K562 (cell line): Measurements from ENCODE around the gene POLD1. TPM values are rescaled to one million over a fixed set of nuclear protein-coding genes. Genes with fewer than 3 reads are reported as not detected.
A peak's percentile ranks its signal among the peaks of the same experiment; 100 is the strongest.

ENCODE experiments used
- ATAC-seq: fragments of 200-7000 bp; cut with Tn5 transposase; 3 replicates; pipeline ENCODE4 v1.9.1; 2020; ENCODE audit warnings: moderate library complexity
- BruUV-seq: library from RNA; stranded (reverse); fragments of 400-500 nt; replicated peaks from 2 replicates; lab custom pipeline; 2021; lab: Mats Ljungman, UMichigan
- CTCF ChIA-PET: fragments of 300-600 bp; formaldehyde crosslinking; extraction: SDS; loops from one replicate; lab custom pipeline; 2021; ENCODE audit warnings: low intra/inter-chr PET ratio; lab: Yijun Ruan, JAX
- POLR2A ChIA-PET: fragments of 300-600, 350-650 bp; sonication (Branson Sonifier 250); formaldehyde crosslinking; extraction: SDS; loops from one replicate; lab custom pipeline; 2021; ENCODE audit warnings: antibody characterized with exemption, inconsistent platforms; lab: Yijun Ruan, JAX
- DNase-seq, 4 experiments: peaks; one replicate each; pipeline versions ENCODE4 v3.0.0 to v3.0.0-alpha.2; 2011 to 2018; ENCODE audit warnings: low spot score in 3 of 4, mixed read lengths in 3 of 4; ENCODE audit errors: extremely low read depth in 1 of 4
- FAIRE-seq: peaks from 2 replicates; lab custom pipeline; 2011; peaks lifted over from hg19 to GRCh38; lab: Jason Lieb, UNC
- H2AFZ ChIP-seq: 2 replicates; pipeline ENCODE4 v1.6.0; 2011; ENCODE audit warnings: low read depth, low read length, control low read depth, inconsistent platforms
- H3K27ac ChIP-seq: fragments of 200-600 bp; 3 replicates; pipeline ENCODE4 v1.8.0; 2011; ENCODE audit warnings: low read depth, mild to moderate bottlenecking, control low read depth, inconsistent platforms, low read length, moderate library complexity, mixed read lengths; ENCODE audit errors: extremely low read depth
- H3K27me3 ChIP-seq, 2 experiments: fragments of 300-600 bp in 1 of 2; 2 replicates in 1 of 2; 3 replicates in 1 of 2; pipeline versions ENCODE4 v1.6.0 to v1.8.0; 2011; ENCODE audit warnings: inconsistent platforms in 2 of 2, low read length in 2 of 2, mild to moderate bottlenecking in 1 of 2, mixed read lengths in 1 of 2, moderate library complexity in 1 of 2; ENCODE audit not compliant: control insufficient read depth in 2 of 2, insufficient read depth in 2 of 2
- H3K36me3 ChIP-seq: fragments of 300-600 bp; 3 replicates; pipeline ENCODE4 v1.8.0; 2011; ENCODE audit warnings: mild to moderate bottlenecking, low read length, inconsistent platforms; ENCODE audit not compliant: control insufficient read depth, insufficient read depth
- H3K4me1 ChIP-seq, 2 experiments: fragments of 200-600 bp in 1 of 2; replicated peaks in 1 of 2; 2 replicates in 1 of 2; 3 replicates in 1 of 2; pipeline versions ENCODE4 v1.5.1 to v1.8.0; 2011; ENCODE audit warnings: inconsistent platforms in 2 of 2, low read length in 2 of 2, mild to moderate bottlenecking in 1 of 2, mixed read lengths in 1 of 2, moderate library complexity in 1 of 2; ENCODE audit not compliant: control insufficient read depth in 2 of 2, insufficient read depth in 2 of 2
- H3K4me2 ChIP-seq: 2 replicates; pipeline ENCODE4 v1.6.1; 2011; ENCODE audit warnings: low read length, control low read depth, inconsistent platforms, mixed read lengths; ENCODE audit not compliant: insufficient read depth
- H3K4me3 ChIP-seq: fragments of 200-600 bp; sonication (generic), shearing (Covaris generic); 2 replicates; pipeline ENCODE4 v1.5.1; 2016; ENCODE audit warnings: control low read depth, inconsistent platforms
- H3K79me2 ChIP-seq: fragments of 200-600 bp; 3 replicates; pipeline ENCODE4 v1.8.0; 2011; ENCODE audit warnings: low read length, inconsistent platforms; ENCODE audit not compliant: control insufficient read depth, insufficient read depth
- H3K9ac ChIP-seq, 2 experiments: 2 replicates each; pipeline versions ENCODE4 v1.6.0 to v1.6.1; 2011; ENCODE audit warnings: low read depth in 2 of 2, low read length in 2 of 2, control low read depth in 1 of 2, inconsistent platforms in 1 of 2, mild to moderate bottlenecking in 1 of 2, mixed read lengths in 1 of 2; ENCODE audit not compliant: insufficient read depth in 1 of 2
- H3K9me1 ChIP-seq: one replicate; pipeline ENCODE4 v1.6.0; 2011; ENCODE audit warnings: inconsistent platforms, mild to moderate bottlenecking, low read length, moderate library complexity; ENCODE audit not compliant: control insufficient read depth, insufficient read depth
- H3K9me3 ChIP-seq: replicated peaks from 2 replicates; pipeline ENCODE4 v1.5.1; 2011; ENCODE audit warnings: low read depth, low read length, inconsistent platforms; ENCODE audit not compliant: control insufficient read depth, insufficient read depth
- H4K20me1 ChIP-seq: replicated peaks from 2 replicates; pipeline ENCODE4 v1.6.1; 2011; ENCODE audit warnings: low read length, inconsistent platforms, mixed read lengths; ENCODE audit not compliant: control insufficient read depth, insufficient read depth
- CEBPG ChIP-seq, 3 experiments: fragments of 200-800 bp in 1 of 3; sonication (Bioruptor generic) in 1 of 3; sonication (generic) in 1 of 3; formaldehyde crosslinking in 1 of 3; IDR thresholded peaks in 2 of 3; conservative IDR thresholded peaks in 1 of 3; 2 replicates each; pipeline versions ENCODE4 v1.6.1 to v1.8.0; 2016 to 2022; ENCODE audit warnings: missing compliant biosample characterization in 2 of 3, missing genetic modification characterization in 2 of 3, mild to moderate bottlenecking in 1 of 3, missing genetic modification reagents in 1 of 3
- ELF1 ChIP-seq: fragments of 200-800 bp; sonication (Bioruptor generic); IDR thresholded peaks from 2 replicates; pipeline ENCODE4 v1.6.1; 2016; ENCODE audit warnings: missing genetic modification characterization, missing compliant biosample characterization
- FOXK1 ChIP-seq: sonication (generic); formaldehyde crosslinking; IDR thresholded peaks from 2 replicates; pipeline ENCODE4 v1.8.0; 2022; ENCODE audit warnings: missing genetic modification reagents, mild to moderate bottlenecking, borderline replicate concordance
- NR4A1 ChIP-seq, 2 experiments: fragments of 250-450 bp in 1 of 2; fragments of 450-650 bp in 1 of 2; sonication (Bioruptor Pico) in 1 of 2; IDR thresholded peaks; 2 replicates each; pipeline versions ENCODE4 v1.4.0 to v1.6.1; 2016 to 2020; ENCODE audit warnings: mild to moderate bottlenecking in 2 of 2, missing compliant biosample characterization in 1 of 2, missing genetic modification characterization in 1 of 2, moderate library complexity in 1 of 2
- WGBS: fragments of 100-300 bp; shearing (Covaris generic); methylation state at CpG from one replicate; pipeline ENCODE4 v1.1.6; 2016; ENCODE audit warnings: low coverage, mixed read lengths; ENCODE audit not compliant: insufficient coverage; ENCODE audit errors: missing lambda C conversion rate; 5-methylcytosine and 5-hydroxymethylcytosine counted together
- in situ Hi-C: fragments of 300-500 bp; cut with MboI; formaldehyde crosslinking; loops from 4 replicates; pipeline ENCODE4 v1.15.0; 2018; ENCODE audit warnings: inconsistent platforms, mixed read lengths
- intact Hi-C: fragments of 100-400 bp; cut with micrococcal nuclease; formaldehyde crosslinking; loops from 2 replicates; pipeline ENCODE4 v1.14.2; 2022
- polyA plus RNA-seq, 8 experiments: library from polyadenylated mRNA; depleted of rRNA in 4 of 8; stranded (reverse) in 5 of 8; unstranded in 3 of 8; fragments of >200 nt; fragmentation: Nextera tagmentation in 2 of 8; fragmentation: Illumina TruSeq in 1 of 8; extraction: Ambion mirVana in 2 of 8; extraction: Trizol in 1 of 8; gene quantifications; 2 replicates each; pipeline versions ENCODE4 v1.2.1 to v1.2.3, GENCODE V29; 2011 to 2014; ENCODE audit warnings: inconsistent platforms in 1 of 8, missing spikeins in 1 of 8
- total RNA-seq, 7 experiments: library from RNA; depleted of rRNA in 6 of 7; stranded (reverse); fragments of >200 nt in 6 of 7; fragmentation: Illumina TruSeq in 2 of 7; extraction: Trizol in 2 of 7; gene quantifications; 2 replicates each; pipeline versions ENCODE4 v1.2.1 to v1.2.3, GENCODE V29; 2011 to 2021; ENCODE audit warnings: low replicate concordance in 1 of 7
- TF ChIP-seq, protein P1 (sequence below), 2 experiments: fragments of 450-650 bp in 1 of 2; IDR thresholded peaks; 2 replicates each; pipeline ENCODE4 v1.6.1; 2011 to 2017; ENCODE audit warnings: low read depth in 2 of 2, antibody characterized with exemption in 1 of 2, borderline replicate concordance in 1 of 2, low read length in 1 of 2, mild to moderate bottlenecking in 1 of 2, mixed read lengths in 1 of 2; ENCODE audit not compliant: control insufficient read depth in 1 of 2

The POLD1 gene
- total and polyA plus RNA-seq, 9 of the 15 experiments (the other 6 are each of a cell fraction or from before 2014, with no cell fraction given): 1.3 to 312 (median 47.8) TPM

DNA sequence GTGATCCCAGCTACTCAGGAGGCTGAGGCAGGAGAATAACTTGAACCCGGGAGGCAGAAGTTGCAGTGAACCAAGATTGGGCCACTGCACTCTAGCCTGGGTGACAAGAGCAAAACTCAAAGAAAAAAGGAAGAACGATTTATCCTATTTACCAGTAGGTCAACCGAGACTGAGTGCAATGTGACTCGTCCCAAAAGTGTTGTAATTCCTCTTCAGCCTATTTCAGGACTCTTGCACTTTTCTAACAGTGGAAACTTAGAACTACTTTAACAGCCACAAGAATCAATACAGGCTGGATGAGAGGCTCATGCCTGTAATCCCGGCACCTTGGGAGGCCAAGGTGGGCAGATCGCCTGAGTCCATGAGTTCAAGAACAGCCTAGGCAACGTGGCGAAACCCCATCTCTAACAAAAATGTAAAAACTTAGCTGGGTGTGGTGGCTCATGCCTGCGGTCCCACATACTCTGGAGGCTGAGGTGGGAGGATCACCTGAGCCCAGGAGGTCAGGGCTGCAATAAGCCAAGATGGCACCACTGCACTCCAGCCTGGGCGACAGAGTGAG is 12.2 kb upstream of the POLD1 start:
- CTCF ChIA-PET: no interaction called here
- ATAC-seq (no peak), DNase-seq (no peak)
- H3K4me3 ChIP-seq: no peak overlapping the region
- H3K36me3 ChIP-seq: no peaks in the 10 kb centered on the region
- in situ Hi-C loops: no loop called here
- intact Hi-C loops: no loop called here
- H3K9me1 ChIP-seq: no peaks in the 10 kb centered on the region
- peak overlapping the region in 1 of 2 experiments; percentile 54; a peak in 1 of 4 replicates for H3K9ac ChIP-seq
- 56% methylated on average over 10 of the region's 10 CpGs for WGBS
- TF ChIP-seq NR4A1 (CRISPR knock-in tag; IDR thresholded peaks at IDR 0.05) (no peak), NR4A1 (tag; IDR thresholded peaks at IDR 0.05) (0 out of 2 replicates have a peak, but pooled peaks have one; percentile 22), CEBPG (CRISPR knock-in tag; IDR thresholded peaks at IDR 0.05) (peak; percentile 61; the same call in 1 of the 2 replicates), CEBPG (tag; conservative IDR thresholded peaks at IDR 0.05 in 1 of 2, IDR thresholded peaks at IDR 0.05 in 1 of 2) (no peak), FOXK1 (CRISPR knock-in tag) (no peak), ELF1 (tag) (no peak)
- TF ChIP-seq, protein P1, sequence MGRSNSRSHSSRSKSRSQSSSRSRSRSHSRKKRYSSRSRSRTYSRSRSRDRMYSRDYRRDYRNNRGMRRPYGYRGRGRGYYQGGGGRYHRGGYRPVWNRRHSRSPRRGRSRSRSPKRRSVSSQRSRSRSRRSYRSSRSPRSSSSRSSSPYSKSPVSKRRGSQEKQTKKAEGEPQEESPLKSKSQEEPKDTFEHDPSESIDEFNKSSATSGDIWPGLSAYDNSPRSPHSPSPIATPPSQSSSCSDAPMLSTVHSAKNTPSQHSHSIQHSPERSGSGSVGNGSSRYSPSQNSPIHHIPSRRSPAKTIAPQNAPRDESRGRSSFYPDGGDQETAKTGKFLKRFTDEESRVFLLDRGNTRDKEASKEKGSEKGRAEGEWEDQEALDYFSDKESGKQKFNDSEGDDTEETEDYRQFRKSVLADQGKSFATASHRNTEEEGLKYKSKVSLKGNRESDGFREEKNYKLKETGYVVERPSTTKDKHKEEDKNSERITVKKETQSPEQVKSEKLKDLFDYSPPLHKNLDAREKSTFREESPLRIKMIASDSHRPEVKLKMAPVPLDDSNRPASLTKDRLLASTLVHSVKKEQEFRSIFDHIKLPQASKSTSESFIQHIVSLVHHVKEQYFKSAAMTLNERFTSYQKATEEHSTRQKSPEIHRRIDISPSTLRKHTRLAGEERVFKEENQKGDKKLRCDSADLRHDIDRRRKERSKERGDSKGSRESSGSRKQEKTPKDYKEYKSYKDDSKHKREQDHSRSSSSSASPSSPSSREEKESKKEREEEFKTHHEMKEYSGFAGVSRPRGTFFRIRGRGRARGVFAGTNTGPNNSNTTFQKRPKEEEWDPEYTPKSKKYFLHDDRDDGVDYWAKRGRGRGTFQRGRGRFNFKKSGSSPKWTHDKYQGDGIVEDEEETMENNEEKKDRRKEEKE (IDR thresholded peaks at IDR 0.05; ENCODE audit: borderline replicate concordance in 1 of 2, control insufficient read depth in 1 of 2, low read depth in 2 of 2, low read length in 1 of 2): no peak
- TF ChIP-seq, all 486 proteins: peak for 2
- no peak for FAIRE-seq
- H4K20me1 ChIP-seq: no peaks in the 10 kb centered on the region
- POLR2A ChIA-PET: interaction anchor here (1.1 to 1.4 kb wide), 2 partner anchors 11 to 12 kb away, joined by 3 to 4 read pairs; no protein-coding TSS in a partner anchor
- H3K4me2 ChIP-seq: no peak overlapping the region
- BruUV-seq: no TSS peak
- 0 out of 2 replicates have a peak overlapping the region, but pooled peaks have one; percentile 42 for H2AFZ ChIP-seq
- peaks cover 14% of the 10 kb centered on the region; the same call in 2 of the 3 replicates for H3K79me2 ChIP-seq
- peaks cover 34 to 44% of the 10 kb centered on the region in 2 experiments for H3K4me1 ChIP-seq
- peak overlapping the region; percentile 100 for H3K27ac ChIP-seq
- no peaks in the 10 kb centered on the region for H3K27me3 ChIP-seq
- no peaks in the 10 kb centered on the region for H3K9me3 ChIP-seq
